ENCODE data around the gene SH3PXD2B. TPM values are rescaled to one million over a fixed set of nuclear protein-coding genes. Genes with fewer than 3 reads are reported as not detected.
A peak's percentile ranks its signal among the peaks of the same experiment; 100 is the strongest.

Gene SH3PXD2B
- total RNA-seq, 1 experiment from 2014 or later, result 27.5 TPM

DNA sequence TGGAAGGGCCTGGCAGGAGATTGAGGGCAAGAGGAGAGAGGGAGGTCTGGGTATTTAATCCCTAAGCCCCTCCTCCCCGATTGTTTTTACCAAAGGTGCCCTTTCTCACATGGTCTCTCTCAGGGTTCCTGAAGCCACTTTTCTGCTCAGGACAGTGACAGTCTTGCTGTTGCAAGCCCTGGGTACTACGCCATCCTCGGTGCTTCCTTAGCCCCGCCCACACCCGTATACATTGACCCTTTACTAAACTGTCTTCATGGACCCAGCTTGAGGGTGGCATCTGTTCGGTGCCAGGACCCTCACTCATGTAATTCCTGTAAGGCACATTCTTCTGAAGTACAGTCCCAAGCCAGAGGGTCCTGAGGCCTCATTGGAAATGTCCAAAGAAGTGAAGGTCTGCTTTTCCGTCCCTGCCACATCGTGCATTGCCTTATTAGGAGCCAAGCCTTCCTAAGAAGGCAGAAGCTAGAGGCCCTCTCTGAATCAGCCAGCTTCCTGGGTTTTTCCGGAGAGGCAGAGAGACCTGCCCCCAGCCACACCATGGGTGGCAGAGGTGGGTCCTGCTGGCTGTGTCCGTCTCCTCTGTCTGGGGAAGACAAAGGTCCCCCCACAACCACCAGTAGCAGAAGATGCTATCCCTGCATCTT is 1.9 kb upstream of the SH3PXD2B start:
- TF ChIP-seq MAX (IDR thresholded peaks at IDR 0.05), result no peak
- no peak for TF ChIP-seq ELF1 (IDR thresholded peaks at IDR 0.05; ENCODE audit: borderline replicate concordance, low read depth)
- TF ChIP-seq ZFX (IDR thresholded peaks at IDR 0.05), result no peak
- no peak for TF ChIP-seq ZNF274 (IDR thresholded peaks at IDR 0.05; ENCODE audit: low read depth, low read length)
- TF ChIP-seq CBX3 (IDR thresholded peaks at IDR 0.05; ENCODE audit: low read depth), result no peak
- no peak for TF ChIP-seq POLR2A (IDR thresholded peaks at IDR 0.05; ENCODE audit: borderline replicate concordance, extremely low read depth, insufficient read depth, insufficient read length)
- TF ChIP-seq EGR1 (IDR thresholded peaks at IDR 0.05; ENCODE audit: low read depth), result no peak
- TF ChIP-seq EZH2phosphoT487 (IDR thresholded peaks at IDR 0.05; ENCODE audit: borderline replicate concordance), result no peak
- no peak for TF ChIP-seq FOSL1 (IDR thresholded peaks at IDR 0.05; ENCODE audit: low read depth)
- TF ChIP-seq, protein P1, sequence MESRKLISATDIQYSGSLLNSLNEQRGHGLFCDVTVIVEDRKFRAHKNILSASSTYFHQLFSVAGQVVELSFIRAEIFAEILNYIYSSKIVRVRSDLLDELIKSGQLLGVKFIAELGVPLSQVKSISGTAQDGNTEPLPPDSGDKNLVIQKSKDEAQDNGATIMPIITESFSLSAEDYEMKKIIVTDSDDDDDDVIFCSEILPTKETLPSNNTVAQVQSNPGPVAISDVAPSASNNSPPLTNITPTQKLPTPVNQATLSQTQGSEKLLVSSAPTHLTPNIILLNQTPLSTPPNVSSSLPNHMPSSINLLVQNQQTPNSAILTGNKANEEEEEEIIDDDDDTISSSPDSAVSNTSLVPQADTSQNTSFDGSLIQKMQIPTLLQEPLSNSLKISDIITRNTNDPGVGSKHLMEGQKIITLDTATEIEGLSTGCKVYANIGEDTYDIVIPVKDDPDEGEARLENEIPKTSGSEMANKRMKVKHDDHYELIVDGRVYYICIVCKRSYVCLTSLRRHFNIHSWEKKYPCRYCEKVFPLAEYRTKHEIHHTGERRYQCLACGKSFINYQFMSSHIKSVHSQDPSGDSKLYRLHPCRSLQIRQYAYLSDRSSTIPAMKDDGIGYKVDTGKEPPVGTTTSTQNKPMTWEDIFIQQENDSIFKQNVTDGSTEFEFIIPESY (IDR thresholded peaks at IDR 0.05; ENCODE audit: extremely low read depth, insufficient replicate concordance, low read length), result no peak
- no peak for TF ChIP-seq YY1 (IDR thresholded peaks at IDR 0.05; ENCODE audit: extremely low read depth, insufficient replicate concordance, low read depth, low read length)
- TF ChIP-seq POLR2AphosphoS5 (IDR thresholded peaks at IDR 0.05; ENCODE audit: low read depth, low read length), result no peak
- no peak for TF ChIP-seq SRF (IDR thresholded peaks at IDR 0.05; ENCODE audit: low read depth)
- TF ChIP-seq, protein P2, sequence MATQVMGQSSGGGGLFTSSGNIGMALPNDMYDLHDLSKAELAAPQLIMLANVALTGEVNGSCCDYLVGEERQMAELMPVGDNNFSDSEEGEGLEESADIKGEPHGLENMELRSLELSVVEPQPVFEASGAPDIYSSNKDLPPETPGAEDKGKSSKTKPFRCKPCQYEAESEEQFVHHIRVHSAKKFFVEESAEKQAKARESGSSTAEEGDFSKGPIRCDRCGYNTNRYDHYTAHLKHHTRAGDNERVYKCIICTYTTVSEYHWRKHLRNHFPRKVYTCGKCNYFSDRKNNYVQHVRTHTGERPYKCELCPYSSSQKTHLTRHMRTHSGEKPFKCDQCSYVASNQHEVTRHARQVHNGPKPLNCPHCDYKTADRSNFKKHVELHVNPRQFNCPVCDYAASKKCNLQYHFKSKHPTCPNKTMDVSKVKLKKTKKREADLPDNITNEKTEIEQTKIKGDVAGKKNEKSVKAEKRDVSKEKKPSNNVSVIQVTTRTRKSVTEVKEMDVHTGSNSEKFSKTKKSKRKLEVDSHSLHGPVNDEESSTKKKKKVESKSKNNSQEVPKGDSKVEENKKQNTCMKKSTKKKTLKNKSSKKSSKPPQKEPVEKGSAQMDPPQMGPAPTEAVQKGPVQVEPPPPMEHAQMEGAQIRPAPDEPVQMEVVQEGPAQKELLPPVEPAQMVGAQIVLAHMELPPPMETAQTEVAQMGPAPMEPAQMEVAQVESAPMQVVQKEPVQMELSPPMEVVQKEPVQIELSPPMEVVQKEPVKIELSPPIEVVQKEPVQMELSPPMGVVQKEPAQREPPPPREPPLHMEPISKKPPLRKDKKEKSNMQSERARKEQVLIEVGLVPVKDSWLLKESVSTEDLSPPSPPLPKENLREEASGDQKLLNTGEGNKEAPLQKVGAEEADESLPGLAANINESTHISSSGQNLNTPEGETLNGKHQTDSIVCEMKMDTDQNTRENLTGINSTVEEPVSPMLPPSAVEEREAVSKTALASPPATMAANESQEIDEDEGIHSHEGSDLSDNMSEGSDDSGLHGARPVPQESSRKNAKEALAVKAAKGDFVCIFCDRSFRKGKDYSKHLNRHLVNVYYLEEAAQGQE (IDR thresholded peaks at IDR 0.05; ENCODE audit: low read depth), result no peak
- no peak for TF ChIP-seq EZH2 (IDR thresholded peaks at IDR 0.05)
- no peak for TF ChIP-seq TCF7L2 (IDR thresholded peaks at IDR 0.05; ENCODE audit: borderline replicate concordance, extremely low read depth, insufficient read depth, insufficient read length)
- no peak for TF ChIP-seq CEBPB (IDR thresholded peaks at IDR 0.05; ENCODE audit: low read depth)
- no peak for TF ChIP-seq SP1 (IDR thresholded peaks at IDR 0.05; ENCODE audit: low read depth)
- TF ChIP-seq SIN3A (IDR thresholded peaks at IDR 0.05; ENCODE audit: low read depth), result no peak
- DNase-seq (ENCODE audit: low read depth, low spot score) (no peak), ATAC-seq (no peak)
- H3K4me3 ChIP-seq (replicated peaks in 1 of 2; ENCODE audit: low read depth in 1 of 2, low read length in 2 of 2), result peak overlapping the region in 1 of 2 experiments; percentile 64; a peak in 2 of 4 replicates
- no peaks in the 10 kb centered on the region for H3K36me3 ChIP-seq (ENCODE audit: control insufficient read depth in 1 of 2, insufficient read depth in 2 of 2, low read length in 2 of 2)
- H3K79me2 ChIP-seq (ENCODE audit: insufficient read depth, low read length), result peaks cover 18% of the 10 kb centered on the region
- H3K4me1 ChIP-seq (ENCODE audit: control insufficient read depth in 1 of 2, insufficient read depth in 2 of 2, low read length in 2 of 2), result peaks cover 16 to 50% of the 10 kb centered on the region in 2 experiments
- ChIA-PET RAD21 (ENCODE audit: low non-redundant PET in 1 of 2, low total read pairs in 2 of 2, uncharacterized antibody in 2 of 2, unreplicated experiment in 2 of 2) (no interaction called here), CTCF (interaction anchor here (1.0 kb wide), 1 partner anchor 9 kb away, joined by 3 read pairs; no protein-coding TSS in a partner anchor), POLR2A (no interaction called here)
- H2AFZ ChIP-seq (ENCODE audit: low read depth, low read length, poor library complexity, severe bottlenecking), result peak overlapping the region; percentile 32
- no peaks in the 10 kb centered on the region for H3K9me2 ChIP-seq (ENCODE audit: insufficient read depth)
- no peaks in the 10 kb centered on the region for H3K9me3 ChIP-seq (ENCODE audit: control insufficient read depth in 1 of 2, insufficient read depth in 1 of 2, low read depth in 1 of 2, low read length in 2 of 2)
- peak overlapping the region; percentile 77 for H3K9ac ChIP-seq (ENCODE audit: low read length)
- BruUV-seq (replicated peaks), result no TSS peak
- H3K27ac ChIP-seq (ENCODE audit: low read depth, low read length), result peak overlapping the region; percentile 37
- intact Hi-C loops (cut with micrococcal nuclease), result loop anchor here (10.0 kb wide), 1 partner anchor 271 kb away; the partner anchor contains the start of gene STK10
- H4K20me1 ChIP-seq (ENCODE audit: insufficient read depth), result no peaks in the 10 kb centered on the region
- peak overlapping the region; percentile 88 for H3K4me2 ChIP-seq (ENCODE audit: low read length)
- no peaks in the 10 kb centered on the region for H3K27me3 ChIP-seq (ENCODE audit: insufficient read depth, low read length)

Measured in HCT116 (cell line).